Measurements from ENCODE around the gene NCAM1. TPM values are rescaled to one million over a fixed set of nuclear protein-coding genes. Genes with fewer than 3 reads are reported as not detected.

The NCAM1 gene
- total RNA-seq, 1 experiment from 2014 or later: 0.33 TPM

DNA sequence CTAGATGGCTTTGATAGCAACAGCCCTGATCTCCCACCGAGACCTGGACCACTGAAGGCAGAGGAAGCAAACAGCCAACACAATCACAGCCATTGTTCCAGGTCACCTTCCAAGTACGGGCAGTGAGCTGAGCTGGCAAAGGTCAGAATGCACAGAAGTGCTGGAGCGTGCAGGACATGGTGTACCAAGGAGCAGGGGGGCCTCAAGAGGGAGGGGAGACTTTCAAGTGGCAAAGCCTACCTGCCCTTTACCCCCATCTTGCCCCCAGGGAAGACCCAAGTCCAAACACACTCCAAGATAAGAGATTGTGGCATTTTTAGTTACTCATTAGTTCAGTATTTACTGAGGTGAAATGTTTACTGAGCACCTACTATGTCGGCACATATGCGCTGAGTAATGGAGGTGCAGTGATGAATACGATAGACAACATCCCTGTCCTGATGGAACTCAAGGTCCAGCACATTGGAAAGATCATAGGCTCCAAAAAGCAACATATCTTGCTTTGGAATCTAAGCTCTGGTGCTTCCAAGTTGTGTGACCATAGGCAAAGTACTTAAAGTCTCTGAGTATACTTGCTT lies 327.2 kb downstream of the NCAM1 start:
- Histone ChIP-seq H3K4me3 (no peak overlapping the region), H3K27me3 (ENCODE audit: insufficient read depth, low read depth) (no peaks in the 10 kb centered on the region; the same call in none of the 2 replicates), H3K9me2 (ENCODE audit: insufficient read depth) (no peaks in the 10 kb centered on the region), H3K79me2 (ENCODE audit: low read depth) (no peaks in the 10 kb centered on the region), H3K27ac (no peak overlapping the region), H3K4me2 (no peak overlapping the region), H3K36me3 (ENCODE audit: low read depth) (no peaks in the 10 kb centered on the region), H2AFZ (no peak overlapping the region), H3F3A (ENCODE audit: insufficient read depth, low read depth) (peaks cover 2% of the 10 kb centered on the region; the same call in 1 of the 2 replicates), H3K9me3 (ENCODE audit: insufficient read depth, low read depth) (no peaks in the 10 kb centered on the region), H3K4me1 (replicated peaks; ENCODE audit: insufficient read depth) (peaks cover 3% of the 10 kb centered on the region), H4K20me1 (ENCODE audit: insufficient read depth) (no peaks in the 10 kb centered on the region)
- no peak for TF ChIP-seq EZH2 (IDR thresholded peaks at IDR 0.05; ENCODE audit: low read depth)
- TF ChIP-seq, protein P1, sequence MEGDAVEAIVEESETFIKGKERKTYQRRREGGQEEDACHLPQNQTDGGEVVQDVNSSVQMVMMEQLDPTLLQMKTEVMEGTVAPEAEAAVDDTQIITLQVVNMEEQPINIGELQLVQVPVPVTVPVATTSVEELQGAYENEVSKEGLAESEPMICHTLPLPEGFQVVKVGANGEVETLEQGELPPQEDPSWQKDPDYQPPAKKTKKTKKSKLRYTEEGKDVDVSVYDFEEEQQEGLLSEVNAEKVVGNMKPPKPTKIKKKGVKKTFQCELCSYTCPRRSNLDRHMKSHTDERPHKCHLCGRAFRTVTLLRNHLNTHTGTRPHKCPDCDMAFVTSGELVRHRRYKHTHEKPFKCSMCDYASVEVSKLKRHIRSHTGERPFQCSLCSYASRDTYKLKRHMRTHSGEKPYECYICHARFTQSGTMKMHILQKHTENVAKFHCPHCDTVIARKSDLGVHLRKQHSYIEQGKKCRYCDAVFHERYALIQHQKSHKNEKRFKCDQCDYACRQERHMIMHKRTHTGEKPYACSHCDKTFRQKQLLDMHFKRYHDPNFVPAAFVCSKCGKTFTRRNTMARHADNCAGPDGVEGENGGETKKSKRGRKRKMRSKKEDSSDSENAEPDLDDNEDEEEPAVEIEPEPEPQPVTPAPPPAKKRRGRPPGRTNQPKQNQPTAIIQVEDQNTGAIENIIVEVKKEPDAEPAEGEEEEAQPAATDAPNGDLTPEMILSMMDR (conservative IDR thresholded peaks at IDR 0.05): no peak
- no TSS peak for BruUV-seq (replicated peaks)
- DNase-seq: no peak
- ChIA-PET CTCF (no interaction called here), POLR2A (ENCODE audit: unreplicated experiment) (no interaction called here)
- intact Hi-C loops (cut with micrococcal nuclease; ENCODE audit: unreplicated experiment): loop anchor here (10.0 kb wide), 1 partner anchor 494 kb away; no protein-coding TSS in a partner anchor

DNA sequence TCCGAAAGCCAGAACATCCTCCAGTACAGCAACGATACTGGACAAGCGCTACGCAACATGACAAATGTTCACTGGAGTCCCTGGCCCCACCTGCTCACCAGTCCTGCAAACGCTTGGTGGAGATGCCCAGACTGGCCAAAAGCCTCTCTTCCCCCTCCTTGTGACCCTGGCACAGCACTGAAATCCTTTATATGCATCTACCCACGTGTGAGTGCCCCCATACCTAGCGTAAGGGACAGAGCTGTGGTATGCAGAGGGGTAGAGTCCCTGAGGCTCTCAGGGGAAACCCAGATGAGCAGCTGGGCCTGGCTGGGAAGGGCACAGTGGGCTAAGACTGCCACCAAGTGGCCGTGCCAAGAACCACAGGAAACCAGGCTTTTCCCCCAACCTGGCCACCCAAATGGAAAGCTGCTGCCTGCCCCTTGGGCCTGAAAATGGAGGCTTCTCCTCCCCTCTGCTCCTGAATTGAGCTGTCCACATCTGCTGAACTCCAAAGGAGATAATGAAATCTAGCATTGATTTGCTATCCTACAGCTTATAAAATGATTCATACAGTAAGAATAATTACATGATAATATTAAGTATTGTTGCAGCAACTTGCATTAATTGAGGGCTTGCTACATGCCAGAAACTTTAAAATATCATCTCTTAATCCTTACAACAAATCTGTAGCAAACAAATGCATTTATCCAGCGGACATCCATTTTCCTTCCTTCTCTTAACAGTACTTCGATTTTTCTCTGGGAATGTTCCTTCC lies 328.4 kb downstream of the NCAM1 start:
- Histone ChIP-seq H3K9me3 (ENCODE audit: insufficient read depth, low read depth) (no peaks in the 10 kb centered on the region), H4K20me1 (ENCODE audit: insufficient read depth) (no peaks in the 10 kb centered on the region), H3K4me3 (no peak overlapping the region), H3K4me2 (no peak overlapping the region), H3F3A (ENCODE audit: insufficient read depth, low read depth) (peaks cover 6% of the 10 kb centered on the region; the same call in 1 of the 2 replicates), H3K36me3 (ENCODE audit: low read depth) (no peaks in the 10 kb centered on the region), H2AFZ (no peak overlapping the region), H3K4me1 (replicated peaks; ENCODE audit: insufficient read depth) (peaks cover 15% of the 10 kb centered on the region), H3K27ac (no peak overlapping the region), H3K79me2 (ENCODE audit: low read depth) (no peaks in the 10 kb centered on the region), H3K9me2 (ENCODE audit: insufficient read depth) (no peaks in the 10 kb centered on the region), H3K27me3 (ENCODE audit: insufficient read depth, low read depth) (no peaks in the 10 kb centered on the region; the same call in none of the 2 replicates)
- peak in 1 of 2 experiments; percentile 55 for DNase-seq
- ChIA-PET CTCF (interaction anchor here (0.7 to 0.9 kb wide), 2 partner anchors 173 to 701 kb away, joined by 3 to 10 read pairs; no protein-coding TSS in a partner anchor), POLR2A (ENCODE audit: unreplicated experiment) (no interaction called here)
- BruUV-seq (replicated peaks): no TSS peak
- TF ChIP-seq, protein P1 (conservative IDR thresholded peaks at IDR 0.05): peak; percentile 98
- TF ChIP-seq EZH2 (IDR thresholded peaks at IDR 0.05; ENCODE audit: low read depth): no peak
- intact Hi-C loops (cut with micrococcal nuclease; ENCODE audit: unreplicated experiment): loop anchor here (1.0 to 10.0 kb wide), 5 partner anchors 175 to 1070 kb away; no protein-coding TSS in a partner anchor

GRCh38 chr11:113293936-113294335 lies 332.7 kb downstream of the NCAM1 start:
- Histone ChIP-seq H3K79me2 (ENCODE audit: low read depth) (no peaks in the 10 kb centered on the region), H2AFZ (peak overlapping the region; percentile 21; the same call in 1 of the 2 replicates), H3K9me2 (ENCODE audit: insufficient read depth) (no peaks in the 10 kb centered on the region), H3K27ac (no peak overlapping the region), H3F3A (ENCODE audit: insufficient read depth, low read depth) (peaks cover 6% of the 10 kb centered on the region; the same call in 1 of the 2 replicates), H3K27me3 (ENCODE audit: insufficient read depth, low read depth) (no peaks in the 10 kb centered on the region), H3K36me3 (ENCODE audit: low read depth) (no peaks in the 10 kb centered on the region), H3K4me1 (replicated peaks; ENCODE audit: insufficient read depth) (peaks cover 36% of the 10 kb centered on the region), H3K4me2 (peak overlapping the region; percentile 48), H3K4me3 (no peak overlapping the region), H4K20me1 (ENCODE audit: insufficient read depth) (no peaks in the 10 kb centered on the region), H3K9me3 (ENCODE audit: insufficient read depth, low read depth) (no peaks in the 10 kb centered on the region)
- ChIA-PET POLR2A (ENCODE audit: unreplicated experiment) (no interaction called here), CTCF (no interaction called here)
- TF ChIP-seq, protein P1 (conservative IDR thresholded peaks at IDR 0.05): no peak
- TF ChIP-seq EZH2 (IDR thresholded peaks at IDR 0.05; ENCODE audit: low read depth): no peak
- BruUV-seq (replicated peaks): no TSS peak
- intact Hi-C loops (cut with micrococcal nuclease; ENCODE audit: unreplicated experiment): no loop called here
- DNase-seq: peak in 1 of 2 experiments; percentile 79
